Left lobe of liver (tissue), 2 donors: ENCODE data around the gene DEPDC4. TPM values are rescaled to one million over a fixed set of nuclear protein-coding genes. Genes with fewer than 3 reads are reported as not detected.
A peak's percentile ranks its signal among the peaks of the same experiment; 100 is the strongest.
"Not testable (repeated sequence)": the region's sequence is repeated elsewhere in the genome, so short reads cannot be mapped to it uniquely, and the experiment has no call there.

ENCODE experiments used
- ATAC-seq: fragments of 200-7000 bp; cut with Tn5 transposase; one replicate; pipeline ENCODE4 v1.9.1; 2020; ENCODE audit warnings: mild to moderate bottlenecking, moderate library complexity
- DNase-seq: peaks from one replicate; pipeline ENCODE4 v3.0.0-alpha.2; 2020; ENCODE audit warnings: low spot score
- total RNA-seq: library from RNA; stranded (reverse); gene quantifications from one replicate; pipeline ENCODE4 v1.2.1, GENCODE V29; 2021
- donor health status: DM: no; HTN: no; CAD: no; lungs with moderate emphysema.
- donor health status: DM: no; HTN: yes; CAD: no.

DEPDC4 gene
- total RNA-seq, 1 donor from 2014 or later: 2.5 TPM

- DNase-seq (no peak), ATAC-seq (no peak)
Observed at GRCh38 chr12:100265732-100266584, 921 bp downstream of the DEPDC4 start.

- DNase-seq, ATAC-seq: not testable (repeated sequence)
Observed at GRCh38 chr12:100265107-100265506, 1.8 kb downstream of the DEPDC4 start.

GRCh38 chr12:100263131-100263530, 3.7 kb downstream of the DEPDC4 start:
- DNase-seq (no peak), ATAC-seq (no peak)

GRCh38 chr12:100258127-100258526, 8.8 kb downstream of the DEPDC4 start:
- no peak for ATAC-seq
- no peak for DNase-seq

- ATAC-seq (no peak), DNase-seq (no peak)
Observed at GRCh38 chr12:100254876-100255275, 12.0 kb downstream of the DEPDC4 start.

GRCh38 chr12:100253437-100253836, 13.4 kb downstream of the DEPDC4 start:
- ATAC-seq: peak; percentile 48
- DNase-seq: no peak

- ATAC-seq: peak; percentile 91
- peak; percentile 53 for DNase-seq
Observed at GRCh38 chr12:100251917-100252316, 15.0 kb downstream of the DEPDC4 start.

- no peak for ATAC-seq
- no peak for DNase-seq
Observed at GRCh38 chr12:100249941-100250340, 16.9 kb downstream of the DEPDC4 start.

GRCh38 chr12:100248886-100249285, 18.0 kb downstream of the DEPDC4 start:
- no peak for ATAC-seq
- DNase-seq: no peak

GRCh38 chr12:100247765-100248164, 19.1 kb downstream of the DEPDC4 start:
- ATAC-seq: no peak
- DNase-seq: no peak

GRCh38 chr12:100243137-100243536, 23.7 kb downstream of the DEPDC4 start:
- ATAC-seq (no peak), DNase-seq (no peak)

- no peak for DNase-seq
Observed at GRCh38 chr12:100239589-100239988, 27.3 kb downstream of the DEPDC4 start.

GRCh38 chr12:100238801-100239200, 28.1 kb downstream of the DEPDC4 start:
- ATAC-seq: peak; percentile 39
- DNase-seq: no peak

More at GRCh38 chr12:100239589-100239988, 27.3 kb downstream of the DEPDC4 start:
- ATAC-seq: no peak

GRCh38 chr12:100234591-100235304, 32.1 kb downstream of the DEPDC4 start:
- DNase-seq (no peak), ATAC-seq (peak; percentile 84)

- DNase-seq (no peak), ATAC-seq (no peak)
Observed at GRCh38 chr12:100234166-100234565, 32.7 kb downstream of the DEPDC4 start.

- DNase-seq: not testable (repeated sequence)
- ATAC-seq: peak; percentile 44
Observed at GRCh38 chr12:100231873-100232272, 35.0 kb downstream of the DEPDC4 start.

- no peak for ATAC-seq
- DNase-seq: no peak
Observed at GRCh38 chr12:100229876-100230275, 37.0 kb downstream of the DEPDC4 start.

GRCh38 chr12:100229036-100229635, 37.7 kb downstream of the DEPDC4 start:
- ATAC-seq: peak; percentile 83
- DNase-seq: no peak

GRCh38 chr12:100225491-100225890, 41.4 kb downstream of the DEPDC4 start:
- DNase-seq (no peak), ATAC-seq (no peak)

- ATAC-seq: peak; percentile 87
- peak; percentile 70 for DNase-seq
Observed at GRCh38 chr12:100222173-100222572, 44.7 kb downstream of the DEPDC4 start.

GRCh38 chr12:100221523-100221922, 45.4 kb downstream of the DEPDC4 start:
- DNase-seq: peak; percentile 72

More at GRCh38 chr12:100221523-100221922, 45.4 kb downstream of the DEPDC4 start:
- ATAC-seq: peak; percentile 74
